GM21515 (cell line): Measurements from ENCODE around the gene ANP32E.
"Not testable (repeated sequence)": the region's sequence is repeated elsewhere in the genome, so short reads cannot be mapped to it uniquely, and the experiment has no call there.

Experiments used
- ATAC-seq: cut with Tn5 transposase; IDR thresholded peaks from one replicate; pipeline ENCODE4 v1.9.1; 2021; ENCODE audit not compliant: unreplicated experiment

ANP32E gene

GRCh38 chr1:150257624-150258585 lies 22.0 kb upstream of the ANP32E start, which contains the start of gene CA14:
Gene CA14 (plus strand): TSS chr1:150257774. CDS start chr1:150258129, 355 bp downstream.
- ATAC-seq = no peak

GRCh38 chr1:150256554-150257341 lies 20.8 kb upstream of the ANP32E start:
- ATAC-seq = no peak

GRCh38 chr1:150256198-150256553 lies 20.3 kb upstream of the ANP32E start:
- ATAC-seq = no peak

GRCh38 chr1:150249936-150250335 lies 14.0 kb upstream of the ANP32E start:
- ATAC-seq = no peak

- ATAC-seq = no peak
Observed at GRCh38 chr1:150243003-150243402, 7.1 kb upstream of the ANP32E start.

- ATAC-seq = no peak
Observed at GRCh38 chr1:150237746-150238145, 1.8 kb upstream of the ANP32E start.

- not testable (repeated sequence) for ATAC-seq
Observed at GRCh38 chr1:150237176-150237575, 1.3 kb upstream of the ANP32E start.

GRCh38 chr1:150236614-150237100 lies 745 bp upstream of the ANP32E start:
- ATAC-seq = no peak

GRCh38 chr1:150235294-150235851 lies 539 bp downstream of the ANP32E start:
- ATAC-seq = no peak

- ATAC-seq = peak; percentile 45
Observed at GRCh38 chr1:150234566-150235293, 1.2 kb downstream of the ANP32E start.

GRCh38 chr1:150234309-150234565 lies 1.7 kb downstream of the ANP32E start:
- ATAC-seq = no peak

GRCh38 chr1:150233359-150234308 lies 2.3 kb downstream of the ANP32E start:
- ATAC-seq = no peak

- ATAC-seq = not testable (repeated sequence)
Observed at GRCh38 chr1:150232921-150233320, 3.0 kb downstream of the ANP32E start.

GRCh38 chr1:150228246-150228645 lies 7.7 kb downstream of the ANP32E start:
- ATAC-seq = not testable (repeated sequence)

- ATAC-seq = no peak
Observed at GRCh38 chr1:150227228-150227627, 8.7 kb downstream of the ANP32E start.

- no peak for ATAC-seq
Observed at GRCh38 chr1:150226486-150226885, 9.4 kb downstream of the ANP32E start.

- ATAC-seq = no peak
Observed at GRCh38 chr1:150225546-150225945, 10.4 kb downstream of the ANP32E start.

- no peak for ATAC-seq
Observed at GRCh38 chr1:150224983-150225382, 10.9 kb downstream of the ANP32E start.

GRCh38 chr1:150221552-150221951 lies 14.4 kb downstream of the ANP32E start:
- ATAC-seq = no peak

- ATAC-seq = not testable (repeated sequence)
Observed at GRCh38 chr1:150215855-150216254, 20.1 kb downstream of the ANP32E start.
